HG03139 (cell line): ENCODE results near the gene STXBP2.
A peak's percentile ranks its signal among the peaks of the same experiment; 100 is the strongest.

Experiments
- ATAC-seq: cut with Tn5 transposase; IDR thresholded peaks from one replicate; pipeline ENCODE4 v1.9.1; 2021; ENCODE audit not compliant: unreplicated experiment

Gene STXBP2

GRCh38 chr19:7612282-7613274 lies 24.3 kb upstream of the STXBP2 start:
- no peak for ATAC-seq

GRCh38 chr19:7614859-7615741 lies 21.8 kb upstream of the STXBP2 start:
- ATAC-seq, result no peak

- ATAC-seq, result no peak
Measured at GRCh38 chr19:7617172-7617571, 19.7 kb upstream of the STXBP2 start.

- ATAC-seq, result no peak
Measured at GRCh38 chr19:7617735-7618134, 19.2 kb upstream of the STXBP2 start.

- ATAC-seq, result no peak
Measured at GRCh38 chr19:7618348-7618747, 18.6 kb upstream of the STXBP2 start.

- ATAC-seq, result no peak
Measured at GRCh38 chr19:7618771-7619510, 18.0 kb upstream of the STXBP2 start.

- ATAC-seq, result no peak
Measured at GRCh38 chr19:7619671-7620441, 17.1 kb upstream of the STXBP2 start.

GRCh38 chr19:7620442-7621412 lies 16.2 kb upstream of the STXBP2 start:
- no peak for ATAC-seq

GRCh38 chr19:7622933-7623685 lies 13.8 kb upstream of the STXBP2 start:
- no peak for ATAC-seq

GRCh38 chr19:7623725-7624603 lies 12.9 kb upstream of the STXBP2 start:
- ATAC-seq, result no peak

GRCh38 chr19:7624810-7625209 lies 12.1 kb upstream of the STXBP2 start:
- ATAC-seq, result no peak

- no peak for ATAC-seq
Measured at GRCh38 chr19:7625763-7626372, 11.0 kb upstream of the STXBP2 start.

GRCh38 chr19:7627166-7627565 lies 9.7 kb upstream of the STXBP2 start:
- ATAC-seq, result no peak

GRCh38 chr19:7628589-7629311 lies 8.2 kb upstream of the STXBP2 start:
- no peak for ATAC-seq

- peak; percentile 89 for ATAC-seq
Measured at GRCh38 chr19:7629347-7630054, 7.4 kb upstream of the STXBP2 start, which contains the start of the genes PET100 and XAB2. Gene PET100 (plus strand): TSS chr19:7629793. CDS start chr19:7629834, 41 bp downstream. Gene XAB2 (minus strand): TSS chr19:7629545. CDS start chr19:7629527, 18 bp downstream.
